Measurements from ENCODE around the gene EMILIN3.

- TF ChIP-seq, protein P1, sequence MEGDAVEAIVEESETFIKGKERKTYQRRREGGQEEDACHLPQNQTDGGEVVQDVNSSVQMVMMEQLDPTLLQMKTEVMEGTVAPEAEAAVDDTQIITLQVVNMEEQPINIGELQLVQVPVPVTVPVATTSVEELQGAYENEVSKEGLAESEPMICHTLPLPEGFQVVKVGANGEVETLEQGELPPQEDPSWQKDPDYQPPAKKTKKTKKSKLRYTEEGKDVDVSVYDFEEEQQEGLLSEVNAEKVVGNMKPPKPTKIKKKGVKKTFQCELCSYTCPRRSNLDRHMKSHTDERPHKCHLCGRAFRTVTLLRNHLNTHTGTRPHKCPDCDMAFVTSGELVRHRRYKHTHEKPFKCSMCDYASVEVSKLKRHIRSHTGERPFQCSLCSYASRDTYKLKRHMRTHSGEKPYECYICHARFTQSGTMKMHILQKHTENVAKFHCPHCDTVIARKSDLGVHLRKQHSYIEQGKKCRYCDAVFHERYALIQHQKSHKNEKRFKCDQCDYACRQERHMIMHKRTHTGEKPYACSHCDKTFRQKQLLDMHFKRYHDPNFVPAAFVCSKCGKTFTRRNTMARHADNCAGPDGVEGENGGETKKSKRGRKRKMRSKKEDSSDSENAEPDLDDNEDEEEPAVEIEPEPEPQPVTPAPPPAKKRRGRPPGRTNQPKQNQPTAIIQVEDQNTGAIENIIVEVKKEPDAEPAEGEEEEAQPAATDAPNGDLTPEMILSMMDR (IDR thresholded peaks at IDR 0.05; ENCODE audit: insufficient read depth, low read length, poor library complexity, severe bottlenecking): no peak
- no peak for TF ChIP-seq EZH2phosphoT487 (conservative IDR thresholded peaks at IDR 0.05; ENCODE audit: low read length)
Measured at GRCh38 chr20:41382791-41383305, 16.2 kb upstream of the EMILIN3 start.

All from SU-DHL-6 (cell line).